ENCODE measurements around the gene PDIA5. TPM values are rescaled to one million over a fixed set of nuclear protein-coding genes. Genes with fewer than 3 reads are reported as not detected.

The PDIA5 gene
- total RNA-seq, 1 donor from 2014 or later: 49.4 TPM

DNA sequence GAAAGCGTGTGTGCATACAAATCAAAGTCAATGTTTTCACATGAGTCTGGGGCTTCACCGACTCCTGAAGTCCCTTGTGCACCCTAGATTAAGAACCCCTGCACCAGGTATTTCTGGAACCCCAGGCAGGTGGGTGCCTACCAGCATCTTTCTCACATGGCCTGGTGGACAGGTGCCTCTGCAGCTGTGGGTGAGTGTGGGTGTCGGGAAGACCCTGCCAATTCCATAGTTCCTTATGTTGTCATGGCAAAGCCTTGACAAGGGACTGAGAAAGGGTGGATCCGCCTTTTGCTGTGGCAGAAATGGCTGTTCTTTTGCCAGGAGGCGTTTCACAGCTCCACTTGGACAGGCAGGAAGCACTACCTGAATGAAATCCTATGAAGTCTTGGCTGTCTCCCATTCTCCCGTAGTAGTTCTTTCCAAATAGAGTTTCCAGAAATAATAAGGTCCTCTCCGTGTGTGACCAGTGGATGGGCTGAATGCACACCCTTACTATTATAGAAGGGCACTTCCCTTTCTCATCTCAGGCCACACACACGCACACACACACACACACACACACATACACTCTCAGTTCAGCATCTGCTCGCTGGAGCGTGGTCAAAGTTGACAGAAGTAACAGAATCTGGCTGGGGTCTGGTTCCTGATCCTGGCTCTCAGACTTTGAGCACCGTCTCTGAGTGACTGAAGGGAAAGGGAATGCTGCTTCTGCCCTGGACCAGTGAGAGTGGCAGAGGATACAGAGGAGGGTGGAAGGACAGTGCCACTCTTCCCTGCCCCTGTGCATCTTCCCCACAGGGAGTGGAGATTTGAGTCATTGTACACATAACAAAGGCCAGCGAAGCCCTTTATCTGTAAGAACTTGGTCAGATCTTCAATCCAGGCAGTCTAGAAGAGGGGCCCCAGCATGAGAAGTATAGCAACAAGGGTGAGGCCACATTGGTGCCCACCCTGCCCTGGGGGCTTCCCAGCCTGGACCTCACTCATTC, 38.7 kb downstream of the PDIA5 start:
- Mint-ChIP-seq H3K4me1 (ENCODE audit: low read depth, unreplicated experiment) (peaks cover 51% of the 10 kb centered on the region), H3K36me3 (ENCODE audit: unreplicated experiment) (peaks cover 11% of the 10 kb centered on the region), H3K27me3 (ENCODE audit: unreplicated experiment) (peaks cover 15% of the 10 kb centered on the region), H3K4me3 (ENCODE audit: unreplicated experiment) (no peak overlapping the region), H3K9me3 (ENCODE audit: unreplicated experiment) (peaks cover 13% of the 10 kb centered on the region), H3K27ac (ENCODE audit: unreplicated experiment) (peak overlapping the region; percentile 15)
- DNase-seq: no peak
- no peak for TF ChIP-seq CTCF (IDR thresholded peaks at IDR 0.05; ENCODE audit: partially characterized antibody, unreplicated experiment)

DNA sequence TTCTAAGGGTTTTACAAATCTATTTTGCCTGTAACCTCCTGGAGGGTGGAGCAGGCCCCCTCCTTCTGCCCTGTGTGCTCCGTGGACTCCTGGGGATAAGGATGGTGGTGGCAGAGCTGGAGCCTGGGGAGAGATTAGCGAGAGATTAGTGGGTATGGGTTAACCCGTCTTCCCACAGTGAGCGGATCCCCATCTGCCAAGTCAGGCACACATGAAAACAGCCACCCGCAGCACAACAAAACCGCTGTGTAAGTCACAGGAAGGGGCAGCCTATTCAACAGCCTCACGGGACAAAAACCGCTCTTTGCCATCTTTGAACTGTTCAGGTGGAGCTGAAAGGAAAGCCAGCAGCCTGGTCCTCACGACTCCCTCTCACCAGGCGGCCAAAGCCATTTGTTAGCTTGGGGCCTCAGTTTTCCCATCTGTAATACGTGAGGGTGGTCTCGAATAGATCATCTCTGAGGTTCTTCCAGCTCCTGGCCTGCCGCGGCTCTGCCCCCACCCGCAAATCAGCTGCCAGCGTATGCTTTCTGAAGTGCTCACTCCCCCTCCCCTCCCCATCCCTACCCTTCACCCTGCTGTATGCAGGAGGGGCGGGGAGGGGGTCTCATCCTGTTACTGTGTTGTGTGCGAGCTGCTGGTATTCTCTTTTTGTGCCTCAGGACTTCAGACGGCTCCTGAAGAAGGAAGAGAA, 43.6 kb downstream of the PDIA5 start:
- H3K9me3 Mint-ChIP-seq (ENCODE audit: unreplicated experiment): peaks cover 6% of the 10 kb centered on the region
- TF ChIP-seq CTCF (IDR thresholded peaks at IDR 0.05; ENCODE audit: partially characterized antibody, unreplicated experiment): no peak
- H3K4me3 Mint-ChIP-seq (ENCODE audit: unreplicated experiment): peak overlapping the region; percentile 64
- H3K27ac Mint-ChIP-seq (ENCODE audit: unreplicated experiment): peak overlapping the region; percentile 89
- DNase-seq: no peak
- H3K27me3 Mint-ChIP-seq (ENCODE audit: unreplicated experiment): peaks cover 9% of the 10 kb centered on the region
- peaks cover 41% of the 10 kb centered on the region for H3K4me1 Mint-ChIP-seq (ENCODE audit: low read depth, unreplicated experiment)
- H3K36me3 Mint-ChIP-seq (ENCODE audit: unreplicated experiment): peaks cover 5% of the 10 kb centered on the region

GRCh38 chr3:123110976-123111615, 44.3 kb downstream of the PDIA5 start:
- Mint-ChIP-seq H3K9me3 (ENCODE audit: unreplicated experiment) (peaks cover 3% of the 10 kb centered on the region), H3K4me3 (ENCODE audit: unreplicated experiment) (peak overlapping the region; percentile 64), H3K27me3 (ENCODE audit: unreplicated experiment) (peaks cover 9% of the 10 kb centered on the region), H3K27ac (ENCODE audit: unreplicated experiment) (peak overlapping the region; percentile 89), H3K36me3 (ENCODE audit: unreplicated experiment) (peaks cover 5% of the 10 kb centered on the region), H3K4me1 (ENCODE audit: low read depth, unreplicated experiment) (peaks cover 42% of the 10 kb centered on the region)
- DNase-seq: no peak
- no peak for TF ChIP-seq CTCF (IDR thresholded peaks at IDR 0.05; ENCODE audit: partially characterized antibody, unreplicated experiment)

DNA sequence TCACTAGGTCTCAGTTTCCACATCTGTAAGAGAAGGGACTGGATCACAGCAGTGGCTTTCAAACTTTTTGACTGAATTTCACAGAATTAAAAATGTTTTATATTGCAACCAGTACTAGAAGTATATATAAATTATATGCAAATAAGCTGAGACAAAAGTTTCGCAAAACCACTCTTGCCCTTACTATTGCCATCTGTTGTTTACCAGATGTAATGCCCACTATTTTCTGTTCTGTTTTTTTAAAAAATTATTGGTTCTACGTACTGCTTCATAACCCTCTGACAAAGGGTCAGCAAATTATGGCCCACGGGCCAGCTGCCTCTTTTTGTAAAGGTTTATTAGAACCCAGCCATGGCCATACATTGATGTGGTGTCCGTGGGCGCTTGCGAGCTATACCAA, 44.8 kb downstream of the PDIA5 start:
- Mint-ChIP-seq H3K4me1 (ENCODE audit: low read depth, unreplicated experiment) (peaks cover 42% of the 10 kb centered on the region), H3K27ac (ENCODE audit: unreplicated experiment) (peak overlapping the region; percentile 89), H3K9me3 (ENCODE audit: unreplicated experiment) (peaks cover 3% of the 10 kb centered on the region), H3K4me3 (ENCODE audit: unreplicated experiment) (no peak overlapping the region), H3K36me3 (ENCODE audit: unreplicated experiment) (peaks cover 8% of the 10 kb centered on the region), H3K27me3 (ENCODE audit: unreplicated experiment) (peaks cover 9% of the 10 kb centered on the region)
- DNase-seq: no peak
- no peak for TF ChIP-seq CTCF (IDR thresholded peaks at IDR 0.05; ENCODE audit: partially characterized antibody, unreplicated experiment)
